ENCODE results near the gene WNT3.

The WNT3 gene

GRCh38 chr17:46836500-46836899, 18.0 kb upstream of the WNT3 start (continued):
- TF ChIP-seq ZNF26 (tag by site-specific recombination; IDR thresholded peaks at IDR 0.05) (no peak), ZBTB26 (tag by site-specific recombination; optimal IDR thresholded peaks at IDR 0.05) (no peak), WT1 (tag by site-specific recombination; IDR thresholded peaks at IDR 0.05) (no peak), ZNF239 (tag by site-specific recombination; IDR thresholded peaks at IDR 0.05) (no peak)

- Histone ChIP-seq H3K4me1 (ENCODE audit: control insufficient read depth, insufficient read depth, low read length) (no peaks in the 10 kb centered on the region), H3K27ac (ENCODE audit: extremely low read depth, low read depth, low read length) (no peak overlapping the region), H3K4me3 (ENCODE audit: low read depth, low read length) (no peak overlapping the region), H3K9me3 (ENCODE audit: control insufficient read depth, insufficient read depth, low read depth, low read length) (no peaks in the 10 kb centered on the region), H3K36me3 (ENCODE audit: control insufficient read depth in 2 of 2, insufficient read depth in 1 of 2, low read length in 2 of 2) (no peaks in the 10 kb centered on the region)
- ChIA-PET POLR2A (interaction anchor here (0.5 kb wide), 1 partner anchor 66 kb away, joined by 3 read pairs; no protein-coding TSS in a partner anchor), CTCF (interaction anchor here (0.6 to 2.2 kb wide), 24 partner anchors 9 to 157 kb away, joined by 3 to 19 read pairs (median 4); no protein-coding TSS in a partner anchor)
- TF ChIP-seq REST (tag by site-specific recombination; IDR thresholded peaks at IDR 0.05) (no peak), ZNF677 (tag by site-specific recombination; IDR thresholded peaks at IDR 0.05) (no peak), SALL2 (tag by site-specific recombination; IDR thresholded peaks at IDR 0.05; ENCODE audit: borderline replicate concordance) (no peak), HOXD13 (CRISPR knock-in tag; IDR thresholded peaks at IDR 0.05; ENCODE audit: borderline replicate concordance) (no peak), ZNF335 (tag by site-specific recombination; conservative IDR thresholded peaks at IDR 0.05) (no peak), KLF10 (tag by site-specific recombination; IDR thresholded peaks at IDR 0.05) (no peak), ZNF558 (tag by site-specific recombination; IDR thresholded peaks at IDR 0.05) (no peak), ZNF121 (tag by site-specific recombination; IDR thresholded peaks at IDR 0.05) (no peak), PBX3 (CRISPR knock-in tag; IDR thresholded peaks at IDR 0.05) (no peak), ZNF169 (tag by site-specific recombination; IDR thresholded peaks at IDR 0.05) (no peak), SP2 (tag by site-specific recombination; IDR thresholded peaks at IDR 0.05) (no peak), REPIN1 (tag by site-specific recombination; IDR thresholded peaks at IDR 0.05; ENCODE audit: low read depth) (no peak), TCF7L2 (IDR thresholded peaks at IDR 0.05; ENCODE audit: borderline replicate concordance, low read depth, low read length) (no peak), PATZ1 (tag by site-specific recombination; IDR thresholded peaks at IDR 0.05) (no peak), PRDM10 (tag by site-specific recombination; IDR thresholded peaks at IDR 0.05) (no peak), ZNF292 (tag by site-specific recombination; IDR thresholded peaks at IDR 0.05; ENCODE audit: borderline replicate concordance, low read depth) (no peak), ZFP37 (tag by site-specific recombination; IDR thresholded peaks at IDR 0.05) (no peak), ZNF426 (tag by site-specific recombination; IDR thresholded peaks at IDR 0.05) (no peak)
Measured at GRCh38 chr17:46834846-46835245, 16.4 kb upstream of the WNT3 start.
